Osteocyte (in vitro differentiated cells): ENCODE results near the gene TBCD. TPM values are rescaled to one million over a fixed set of nuclear protein-coding genes. Genes with fewer than 3 reads are reported as not detected.

Source experiments
- DNase-seq: peaks from one replicate; pipeline ENCODE4 v3.0.0; 2021; ENCODE audit warnings: mixed read lengths; ENCODE audit not compliant: unreplicated experiment; ENCODE audit errors: extremely low spot score
- H3K27ac Mint-ChIP-seq: one replicate; pipeline ENCODE4 v1.8.0; 2021; ENCODE audit warnings: mild to moderate bottlenecking, mixed read lengths; ENCODE audit not compliant: unreplicated experiment
- H3K27me3 Mint-ChIP-seq: one replicate; pipeline ENCODE4 v1.8.0; 2021; ENCODE audit warnings: mixed read lengths; ENCODE audit not compliant: unreplicated experiment
- H3K36me3 Mint-ChIP-seq: one replicate; pipeline ENCODE4 v1.8.0; 2021; ENCODE audit warnings: mixed read lengths; ENCODE audit not compliant: unreplicated experiment
- H3K4me1 Mint-ChIP-seq: one replicate; pipeline ENCODE4 v1.8.0; 2021; ENCODE audit warnings: mixed read lengths; ENCODE audit not compliant: unreplicated experiment
- H3K4me3 Mint-ChIP-seq: one replicate; pipeline ENCODE4 v1.8.0; 2021; ENCODE audit warnings: mild to moderate bottlenecking, moderate library complexity, mixed read lengths; ENCODE audit not compliant: unreplicated experiment
- H3K9me3 Mint-ChIP-seq: one replicate; pipeline ENCODE4 v1.8.0; 2021; ENCODE audit warnings: mixed read lengths; ENCODE audit not compliant: unreplicated experiment
- CTCF ChIP-seq: fragments of 200-600 bp; sonication (generic); IDR thresholded peaks from 2 replicates; pipeline ENCODE4 v1.5.0; 2021; ENCODE audit warnings: antibody characterized with exemption, mild to moderate bottlenecking, moderate library complexity
- total RNA-seq: library from RNA; stranded (reverse); gene quantifications from 2 replicates; pipeline ENCODE4 v1.2.1, GENCODE V29; 2021

Gene TBCD
- total RNA-seq, 1 donor from 2014 or later, result 74.0 TPM

- Mint-ChIP-seq H3K4me1 (peaks cover 2% of the 10 kb centered on the region), H3K27me3 (no peaks in the 10 kb centered on the region), H3K4me3 (no peak overlapping the region), H3K9me3 (no peaks in the 10 kb centered on the region), H3K36me3 (peaks cover 4% of the 10 kb centered on the region), H3K27ac (no peak overlapping the region)
- no peak for TF ChIP-seq CTCF
- DNase-seq, result no peak
Observed at GRCh38 chr17:82843904-82844680, 92.2 kb downstream of the TBCD start.

- Mint-ChIP-seq H3K9me3 (no peaks in the 10 kb centered on the region), H3K4me1 (peaks cover 2% of the 10 kb centered on the region), H3K4me3 (no peak overlapping the region), H3K27me3 (no peaks in the 10 kb centered on the region), H3K36me3 (peaks cover 4% of the 10 kb centered on the region), H3K27ac (no peak overlapping the region)
- no peak for TF ChIP-seq CTCF
- no peak for DNase-seq
Observed at GRCh38 chr17:82844796-82845162, 92.9 kb downstream of the TBCD start.

GRCh38 chr17:82845163-82845807 is 93.4 kb downstream of the TBCD start:
- peak overlapping the region; percentile 56 for H3K4me3 Mint-ChIP-seq
- H3K4me1 Mint-ChIP-seq, result peaks cover 2% of the 10 kb centered on the region
- DNase-seq, result no peak

GRCh38 chr17:82846061-82846691 is 94.3 kb downstream of the TBCD start:
- H3K9me3 Mint-ChIP-seq, result no peaks in the 10 kb centered on the region
- H3K27ac Mint-ChIP-seq, result no peak overlapping the region
- H3K27me3 Mint-ChIP-seq, result no peaks in the 10 kb centered on the region
- no peak for DNase-seq
- H3K4me3 Mint-ChIP-seq, result no peak overlapping the region
- peaks cover 2% of the 10 kb centered on the region for H3K4me1 Mint-ChIP-seq
- H3K36me3 Mint-ChIP-seq, result peaks cover 4% of the 10 kb centered on the region
- TF ChIP-seq CTCF, result no peak

More at GRCh38 chr17:82845163-82845807, 93.4 kb downstream of the TBCD start:
- no peaks in the 10 kb centered on the region for H3K9me3 Mint-ChIP-seq
- peaks cover 4% of the 10 kb centered on the region for H3K36me3 Mint-ChIP-seq
- TF ChIP-seq CTCF, result no peak
- no peaks in the 10 kb centered on the region for H3K27me3 Mint-ChIP-seq
- H3K27ac Mint-ChIP-seq, result peak overlapping the region; percentile 23

- no peak for DNase-seq
- TF ChIP-seq CTCF, result no peak
- Mint-ChIP-seq H3K27me3 (no peaks in the 10 kb centered on the region), H3K4me1 (peaks cover 2% of the 10 kb centered on the region), H3K9me3 (no peaks in the 10 kb centered on the region), H3K27ac (no peak overlapping the region), H3K36me3 (peaks cover 4% of the 10 kb centered on the region), H3K4me3 (no peak overlapping the region)
Observed at GRCh38 chr17:82848022-82848592, 96.2 kb downstream of the TBCD start.
